GM19438 (cell line): ENCODE results near the gene SMYD2.
"Not testable (repeated sequence)": the region's sequence is repeated elsewhere in the genome, so short reads cannot be mapped to it uniquely, and the experiment has no call there.

ENCODE experiments used
- ATAC-seq: cut with Tn5 transposase; IDR thresholded peaks from one replicate; pipeline ENCODE4 v1.9.1; 2021; ENCODE audit warnings: low read depth; ENCODE audit not compliant: unreplicated experiment

SMYD2 gene

DNA sequence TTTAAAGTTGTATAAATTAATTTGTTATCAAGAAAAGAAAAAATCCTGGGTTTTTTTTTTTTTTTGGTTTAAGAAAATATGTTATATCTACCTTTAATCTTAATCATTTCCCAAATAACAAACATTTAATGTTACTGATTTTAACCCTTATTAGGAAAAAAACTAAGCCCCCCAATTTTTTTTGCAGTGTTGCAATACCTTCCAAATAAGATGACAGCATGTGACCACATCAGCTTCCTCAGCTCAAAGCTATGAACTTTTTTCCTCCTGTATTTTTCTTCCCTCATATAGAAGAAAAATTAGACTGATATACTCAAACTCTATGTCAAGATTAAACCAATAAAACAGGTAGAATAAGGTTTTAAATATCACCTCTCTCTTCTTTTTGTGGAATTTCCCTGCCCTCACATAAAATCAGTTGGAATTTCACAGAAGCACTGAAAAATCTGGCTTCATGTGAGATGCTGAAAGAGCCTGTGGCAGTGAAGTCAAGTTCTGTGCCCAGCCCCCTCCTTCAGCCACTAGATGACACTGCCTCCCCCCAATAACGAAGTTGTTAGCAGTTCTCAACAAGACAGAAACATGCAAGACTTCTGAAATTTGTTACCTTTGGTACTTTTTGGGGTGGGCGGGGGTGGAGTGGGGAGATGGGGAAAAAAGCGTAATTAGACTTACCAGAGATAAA, 9.6 kb upstream of the SMYD2 start:
- ATAC-seq = no peak

DNA sequence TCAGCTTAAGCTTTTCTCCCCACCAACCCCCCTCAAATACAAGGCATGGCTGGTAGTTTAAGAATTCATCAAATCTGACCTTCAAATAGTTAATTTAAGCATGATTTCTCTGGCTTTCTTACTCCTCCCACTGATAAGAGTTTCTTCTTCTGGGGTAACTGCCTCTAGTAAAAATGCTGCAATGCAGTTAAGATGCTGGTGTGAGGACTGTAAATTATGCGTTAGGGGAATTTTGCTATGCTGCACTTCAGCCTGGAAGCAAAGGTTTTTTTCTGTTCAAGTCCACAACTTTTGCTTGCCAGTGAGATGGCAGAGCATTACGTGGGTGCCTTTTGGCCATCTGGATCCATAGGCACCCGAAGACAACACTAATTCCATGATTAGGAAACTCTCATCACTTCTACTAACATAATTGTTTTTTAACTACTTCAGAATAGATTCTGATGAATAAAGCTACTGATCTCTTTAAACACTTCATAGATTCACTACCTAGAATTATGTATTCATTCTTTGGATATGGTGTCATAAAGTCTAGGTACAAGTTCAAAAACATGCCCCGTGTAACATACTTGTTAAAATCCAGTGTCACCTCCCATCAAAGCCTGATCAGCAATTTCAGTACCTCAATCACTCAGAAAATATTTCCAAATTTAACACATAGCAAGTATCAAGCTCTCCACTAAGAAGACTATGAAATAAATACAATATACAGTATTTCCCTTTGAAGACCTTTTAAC, 8.8 kb upstream of the SMYD2 start:
- ATAC-seq = no peak

DNA sequence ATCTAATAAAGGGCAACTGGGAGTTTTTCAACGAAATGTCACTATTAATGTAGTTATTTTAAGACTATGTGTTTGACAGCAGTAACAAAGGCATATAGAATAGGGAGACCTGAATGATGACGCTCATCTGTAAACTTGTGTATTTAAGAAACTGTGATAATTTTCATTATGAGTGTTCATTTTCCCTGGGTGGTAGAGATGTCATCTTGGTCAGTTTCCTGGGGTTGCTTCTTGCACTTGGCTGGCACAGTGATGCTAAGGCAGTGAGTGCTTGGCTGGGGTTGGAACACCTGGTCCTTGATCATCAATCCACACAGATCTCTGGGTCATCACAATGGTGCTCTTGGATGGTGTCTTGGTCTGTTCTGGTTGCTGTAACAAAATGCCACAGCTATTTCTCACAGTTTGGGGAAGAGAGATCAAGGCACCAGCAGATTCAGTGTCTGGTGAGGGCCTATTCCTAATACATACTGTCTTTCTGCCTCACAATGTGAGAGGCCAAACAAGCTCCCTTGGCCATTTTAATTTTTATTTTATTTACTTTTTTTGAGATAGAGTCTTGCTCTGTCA, 7.9 kb upstream of the SMYD2 start:
- ATAC-seq = no peak

- not testable (repeated sequence) for ATAC-seq
Observed at GRCh38 chr1:214275700-214276099, 5.3 kb upstream of the SMYD2 start.

- no peak for ATAC-seq
Observed at GRCh38 chr1:214276786-214277185, 4.2 kb upstream of the SMYD2 start.

DNA sequence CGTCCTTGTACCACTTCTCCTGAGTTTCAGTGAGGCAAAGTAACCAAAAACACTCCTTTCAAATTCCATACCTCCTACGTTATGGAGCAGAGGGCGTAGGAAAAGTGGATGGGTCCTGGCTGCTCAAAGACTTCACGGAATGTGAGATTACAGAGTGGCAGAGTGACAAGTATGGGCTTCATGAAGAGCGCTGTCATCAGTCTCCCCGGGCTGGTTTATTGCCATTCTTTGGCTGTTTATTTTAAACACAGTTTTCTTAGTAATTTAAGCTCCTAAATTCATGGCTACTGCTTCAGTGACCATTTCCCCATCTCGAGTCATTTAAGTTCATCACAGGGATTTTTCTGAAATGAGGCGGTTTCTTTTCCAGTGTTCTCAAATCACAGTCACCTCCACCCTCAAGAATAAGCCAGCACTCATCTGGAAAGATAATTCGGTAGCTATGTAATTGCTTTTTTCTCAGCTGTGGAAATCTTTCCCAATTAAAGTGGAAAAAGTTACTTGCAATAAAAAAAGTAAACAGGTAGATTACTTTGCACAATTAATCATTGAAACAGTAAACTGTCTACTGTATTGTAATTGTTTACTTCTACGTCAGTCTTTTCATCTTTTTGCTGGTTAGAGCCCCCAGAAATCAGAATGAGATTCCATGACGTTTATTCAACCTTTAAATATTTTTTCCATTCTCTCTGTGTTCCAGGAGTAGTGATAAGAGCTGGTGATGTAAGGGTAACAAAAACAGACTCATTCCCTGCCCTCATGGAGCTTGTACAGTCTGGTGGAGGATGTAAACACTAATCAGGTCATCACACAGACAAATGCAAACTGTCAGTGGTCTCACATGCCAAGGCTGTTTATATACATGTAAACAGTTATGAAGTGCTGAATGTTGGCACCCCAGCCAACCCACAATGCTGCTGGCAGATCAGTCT, 3.0 kb upstream of the SMYD2 start:
- ATAC-seq = no peak

DNA sequence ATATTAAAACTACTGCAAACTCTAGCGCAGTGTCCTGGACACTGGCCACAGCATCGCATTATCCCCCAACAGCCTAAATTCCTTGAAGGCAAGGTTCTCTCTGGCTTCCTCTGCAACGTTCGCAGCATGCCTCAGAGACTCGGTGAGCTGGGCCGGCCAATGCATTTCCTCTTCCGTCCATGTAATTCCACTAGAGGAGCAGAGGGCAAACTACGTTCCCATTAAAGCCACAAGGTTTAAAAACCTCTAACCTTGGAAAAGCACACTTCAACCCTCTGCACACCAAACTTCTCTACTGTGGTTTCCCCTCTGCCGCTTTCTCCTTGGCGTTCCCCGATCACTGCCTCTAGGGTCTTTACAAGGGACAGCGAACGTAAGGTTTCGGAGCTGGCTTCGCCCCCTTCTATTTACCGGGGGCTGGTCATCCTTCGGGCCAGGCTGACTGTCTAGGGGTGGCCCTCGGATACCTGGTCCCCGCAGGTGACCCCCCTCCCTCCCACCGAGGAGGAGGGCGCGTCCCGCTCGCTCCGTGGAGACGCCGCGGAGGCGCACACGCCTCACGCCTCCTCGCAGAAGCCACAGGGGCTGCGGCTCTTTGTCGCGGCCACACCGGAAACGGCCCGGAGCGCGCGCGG, 456 bp upstream of the SMYD2 start:
- ATAC-seq = peak; percentile 16

DNA sequence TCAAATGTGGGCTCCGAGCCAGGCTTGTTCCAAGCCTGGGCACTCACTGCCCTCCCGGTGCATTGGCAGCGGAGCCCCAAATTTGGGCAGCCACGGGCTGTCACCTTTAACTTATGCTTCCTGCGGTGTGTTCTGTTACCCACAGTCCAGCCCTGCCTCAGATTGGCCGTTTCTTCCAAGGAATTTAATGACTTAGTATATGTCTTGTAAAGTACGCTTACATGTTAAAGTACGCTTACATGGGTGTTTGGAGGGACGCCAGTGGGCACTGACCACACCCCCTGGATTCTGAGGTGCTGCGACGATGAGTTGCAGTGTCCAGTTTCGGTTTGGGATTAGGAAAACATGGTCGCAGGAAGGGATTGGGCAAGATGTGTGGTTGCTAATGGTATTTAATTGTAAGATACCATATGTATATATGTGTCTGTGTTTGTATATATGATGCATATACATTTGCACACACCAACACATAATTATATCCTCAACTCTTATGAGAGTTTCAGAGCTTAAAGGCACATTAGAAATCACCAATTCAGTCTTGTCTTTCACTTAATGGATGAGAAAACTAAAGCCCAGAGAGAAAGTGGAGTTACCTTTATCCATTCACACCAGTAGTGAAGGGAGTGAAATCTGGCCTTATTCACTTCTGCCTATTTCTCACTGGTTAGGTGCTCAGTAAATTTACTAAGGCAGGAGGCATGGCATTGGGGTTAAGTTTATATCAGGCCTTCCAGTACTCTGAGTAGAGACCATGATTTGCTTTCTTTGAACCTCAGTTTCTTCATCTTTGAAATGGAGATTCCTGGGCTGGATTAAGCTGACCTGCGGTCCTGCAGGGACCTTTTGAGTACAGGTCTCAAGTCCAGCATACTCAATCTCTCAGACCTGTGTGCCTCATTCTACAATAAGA, 1.0 kb downstream of the SMYD2 start:
- peak; percentile 1 for ATAC-seq

DNA sequence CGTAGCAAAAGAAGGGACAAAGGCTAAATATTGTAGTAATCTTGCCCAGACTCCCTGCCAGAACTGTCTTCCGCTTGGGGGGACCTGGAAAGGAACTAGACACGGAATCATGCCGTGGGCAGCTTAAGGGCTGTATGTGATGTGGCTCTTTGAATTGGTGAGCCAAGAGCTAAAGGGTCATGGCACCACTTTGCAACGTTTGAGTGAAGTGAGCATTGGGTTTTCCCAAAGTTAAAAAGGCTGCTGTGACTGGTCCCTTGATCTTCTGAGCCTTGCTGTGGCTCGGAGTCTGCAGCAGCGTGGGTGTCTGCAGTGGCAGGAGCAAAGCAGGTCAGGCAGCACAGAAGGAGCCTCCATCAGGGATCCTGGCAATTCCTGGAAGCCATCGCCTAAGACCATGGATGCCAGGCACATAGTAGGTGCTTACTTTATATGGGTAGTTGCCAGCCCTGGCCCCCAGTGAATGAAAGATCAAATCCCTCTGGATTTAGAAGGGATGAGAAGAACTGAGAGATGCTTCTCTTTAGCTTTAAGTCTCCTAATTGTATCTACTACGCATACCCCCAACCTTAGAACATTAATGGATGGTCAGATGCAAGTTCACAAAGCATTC, 1.8 kb downstream of the SMYD2 start:
- ATAC-seq = no peak

DNA sequence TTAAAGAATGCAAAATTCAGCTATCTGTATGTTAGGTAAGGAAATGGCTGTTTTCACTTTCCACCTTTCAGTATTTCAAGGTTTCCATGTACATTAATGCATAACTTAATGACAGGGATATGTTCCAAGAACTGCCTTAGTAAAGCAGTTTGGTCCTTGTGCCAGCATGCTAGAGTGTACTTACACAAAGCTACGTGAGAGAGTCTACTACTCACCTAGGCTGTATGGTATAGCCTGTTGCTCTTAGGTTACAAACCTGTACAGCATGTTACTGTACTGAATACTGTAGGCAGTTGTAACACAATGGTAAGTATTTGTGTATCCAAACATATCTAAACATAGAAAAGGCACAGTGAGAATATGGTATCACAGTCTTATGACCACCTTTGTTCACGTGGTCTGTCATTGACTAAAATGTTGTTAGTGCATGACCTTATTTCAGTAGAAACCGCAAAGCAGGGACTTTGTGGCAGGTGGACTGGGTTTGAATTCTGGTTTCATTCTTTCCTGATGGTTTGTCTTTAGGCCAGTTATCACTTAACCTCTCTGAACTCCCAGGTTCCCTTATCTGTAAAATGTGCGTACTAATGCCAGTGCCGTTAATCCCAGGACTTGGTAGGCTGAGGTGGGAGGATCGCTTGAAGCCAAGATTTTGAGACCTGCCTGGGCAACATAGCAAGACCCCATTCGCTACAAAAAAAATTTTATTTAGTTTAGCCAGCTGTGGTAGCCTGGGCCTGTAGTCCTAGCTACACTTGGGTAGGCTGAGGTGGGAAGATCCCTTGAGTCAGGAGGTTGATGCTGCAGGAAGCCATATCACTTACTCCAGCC, 4.9 kb downstream of the SMYD2 start:
- no peak for ATAC-seq

- no peak for ATAC-seq
Observed at GRCh38 chr1:214287884-214288283, 6.9 kb downstream of the SMYD2 start.

DNA sequence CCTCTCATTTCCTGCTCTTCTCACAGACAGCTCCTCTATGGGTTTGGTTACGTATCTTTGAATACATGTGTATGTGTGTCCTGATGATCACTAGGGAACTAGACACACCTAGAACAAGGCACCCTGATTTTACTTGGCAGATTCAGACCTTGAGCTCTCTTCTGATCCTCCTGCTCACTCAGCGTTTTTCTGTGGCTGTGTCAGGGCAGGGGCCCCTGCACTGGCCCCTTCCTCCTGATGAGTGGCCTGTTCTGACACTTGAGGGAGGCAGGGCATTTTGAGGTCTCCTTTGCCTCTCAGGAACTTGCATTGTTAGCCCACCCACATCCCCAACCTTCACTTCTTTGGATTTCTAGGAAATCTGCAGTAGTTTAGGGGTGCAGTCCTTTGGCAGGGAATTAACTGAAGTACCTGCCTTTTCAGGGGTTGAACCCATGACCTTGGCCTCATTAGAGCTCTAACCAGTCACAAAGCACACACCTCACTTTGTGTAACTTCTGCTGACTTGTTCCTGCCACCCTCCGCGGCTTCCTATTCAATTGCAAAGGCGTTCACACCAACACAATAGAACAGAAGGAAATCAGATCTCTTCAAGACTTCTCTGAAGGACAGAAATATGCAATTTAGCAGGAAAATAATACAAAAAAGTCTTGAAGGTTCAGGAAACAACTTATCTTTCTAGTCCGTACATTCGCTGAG, 8.8 kb downstream of the SMYD2 start:
- no peak for ATAC-seq

DNA sequence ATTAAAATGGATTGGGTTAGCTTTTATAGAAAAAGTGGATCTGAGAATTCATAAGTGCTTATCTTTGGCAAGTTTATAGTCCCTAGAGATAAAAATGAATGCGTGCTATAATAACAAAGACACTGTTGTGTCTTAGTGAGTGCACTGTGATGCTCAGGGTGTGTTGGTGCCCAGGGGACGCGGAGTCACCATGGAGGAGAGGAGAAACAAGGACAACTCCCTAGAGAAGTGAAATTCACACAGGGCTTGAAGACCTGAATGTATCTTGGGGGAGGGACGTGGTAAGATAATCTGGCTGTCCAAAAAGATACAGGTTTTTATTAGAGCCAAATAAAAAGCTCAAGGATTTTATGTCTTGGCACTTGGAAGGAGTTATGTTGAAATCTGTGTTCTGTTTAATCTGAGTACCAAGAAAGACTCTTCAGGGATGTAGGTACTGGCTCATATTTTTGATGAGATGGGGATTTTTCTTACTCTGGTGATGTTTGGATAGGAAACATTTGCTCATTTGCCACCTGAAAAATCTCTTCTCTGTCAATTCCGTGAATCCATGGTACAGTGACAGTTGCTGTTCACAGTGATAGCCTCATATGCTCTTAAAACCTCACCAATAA, 9.6 kb downstream of the SMYD2 start:
- ATAC-seq = no peak

- no peak for ATAC-seq
Observed at GRCh38 chr1:214292322-214292721, 11.4 kb downstream of the SMYD2 start.

GRCh38 chr1:214295934-214296333, 15.0 kb downstream of the SMYD2 start:
- no peak for ATAC-seq

- no peak for ATAC-seq
Observed at GRCh38 chr1:214296860-214297745, 16.1 kb downstream of the SMYD2 start.
